H4 (cell line): ENCODE results near the gene UBXN10. TPM values are rescaled to one million over a fixed set of nuclear protein-coding genes. Genes with fewer than 3 reads are reported as not detected.
"Not testable (repeated sequence)": the region's sequence is repeated elsewhere in the genome, so short reads cannot be mapped to it uniquely, and the experiment has no call there.

Source experiments
- DNase-seq: peaks from one replicate; pipeline ENCODE4 v3.0.0-alpha.2; 2015; ENCODE audit warnings: low spot score
- total RNA-seq: library from RNA; depleted of rRNA; stranded (reverse); fragments of >200 nt; shearing (Covaris generic); gene quantifications from 2 replicates; pipeline ENCODE4 v1.2.3, GENCODE V29; 2014

The UBXN10 gene
- total RNA-seq, 1 experiment from 2014 or later, result not detected

GRCh38 chr1:20200966-20201365 is 15.1 kb downstream of the UBXN10 start:
- DNase-seq, result no peak

DNA sequence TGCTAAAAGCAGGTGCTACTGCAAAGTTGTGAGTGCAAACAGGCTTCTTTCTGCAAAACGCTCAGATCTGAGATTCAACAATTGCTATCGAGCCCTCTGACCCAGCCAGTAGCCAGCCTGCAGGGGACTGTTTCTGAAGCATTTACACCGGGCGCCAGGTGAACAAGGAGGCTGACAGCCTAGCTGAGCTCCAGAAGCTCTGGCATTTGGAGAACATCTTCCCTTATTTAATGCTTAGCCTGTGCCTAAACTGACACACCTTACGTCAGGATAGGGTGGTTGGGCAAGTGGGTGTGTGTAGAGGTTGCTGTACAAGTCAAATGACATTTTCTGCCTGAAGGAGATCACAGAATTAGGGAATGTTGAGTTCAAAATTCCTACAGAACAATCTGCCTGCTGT is 16.3 kb downstream of the UBXN10 start:
- DNase-seq, result no peak

DNA sequence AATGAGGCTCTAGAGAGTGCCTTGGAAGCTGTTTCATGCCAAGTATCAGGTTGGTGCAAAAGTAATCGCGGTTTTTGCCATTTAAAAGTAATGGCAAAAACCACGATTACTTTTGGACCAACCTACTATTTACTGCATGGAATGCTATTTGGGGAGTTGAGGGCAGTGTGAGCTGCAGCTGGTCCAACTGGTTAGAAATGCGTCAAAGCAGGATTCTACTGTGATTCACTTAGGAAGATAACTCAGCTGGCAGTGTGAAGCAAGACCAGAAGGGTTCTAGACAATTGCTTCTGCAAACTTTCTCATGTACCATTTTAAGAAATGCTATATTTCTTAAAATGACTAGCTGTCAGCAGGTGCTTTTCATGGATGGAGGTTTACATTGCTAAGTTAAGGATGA is 21.6 kb downstream of the UBXN10 start:
- no peak for DNase-seq

- DNase-seq, result no peak
Observed at GRCh38 chr1:20209471-20209870, 23.6 kb downstream of the UBXN10 start.

GRCh38 chr1:20210736-20211460 is 25.0 kb downstream of the UBXN10 start:
- DNase-seq, result no peak

- DNase-seq, result no peak
Observed at GRCh38 chr1:20211511-20211931, 25.6 kb downstream of the UBXN10 start.

DNA sequence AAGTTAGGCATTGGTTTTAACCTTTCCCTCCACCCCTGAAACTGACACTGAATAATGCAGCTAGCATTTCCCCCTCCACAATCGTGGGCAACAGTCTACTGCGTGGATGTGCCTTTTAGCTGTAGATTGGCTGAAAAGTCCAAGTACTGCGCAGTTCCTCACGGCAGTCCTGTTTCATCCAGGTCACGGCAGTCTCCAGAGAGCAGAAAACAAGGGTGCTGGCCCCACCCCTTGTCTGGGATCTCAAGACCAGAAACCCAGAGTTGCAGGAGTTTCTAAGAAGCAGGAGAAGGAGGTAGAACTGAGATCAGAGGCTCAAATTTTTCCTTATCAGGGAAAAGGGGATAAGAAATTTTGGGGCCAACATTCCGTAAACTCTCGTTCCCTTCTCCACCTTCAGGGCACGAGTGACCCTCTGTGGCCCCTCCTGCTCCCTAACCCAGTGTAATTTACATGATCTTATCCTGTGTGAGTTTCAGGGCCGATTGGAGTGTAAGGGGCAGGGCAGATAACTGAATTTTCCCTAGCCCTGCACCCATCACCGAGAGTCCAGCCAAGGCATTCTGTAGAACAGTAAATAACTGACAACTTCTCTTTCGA is 26.3 kb downstream of the UBXN10 start:
- no peak for DNase-seq

- peak; percentile 60 for DNase-seq
Observed at GRCh38 chr1:20212685-20213331, 26.9 kb downstream of the UBXN10 start.

DNA sequence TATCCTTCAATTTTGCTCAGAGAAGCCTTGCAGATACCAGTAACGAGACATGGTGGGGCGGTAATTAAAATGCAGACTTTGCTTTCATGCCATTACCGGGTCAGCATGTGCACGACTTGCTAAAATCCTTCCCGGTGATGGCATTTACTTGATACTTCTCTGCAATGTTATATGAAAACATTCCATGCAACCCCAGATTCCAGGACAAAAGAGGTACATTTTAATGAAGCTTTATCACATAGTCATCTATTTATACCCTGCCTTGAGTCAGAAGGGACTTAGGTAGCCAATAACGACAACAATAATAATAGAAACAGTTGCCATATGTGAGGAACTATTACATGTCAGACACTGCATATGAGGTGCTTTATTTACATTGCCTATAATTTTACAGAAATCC is 29.8 kb downstream of the UBXN10 start:
- no peak for DNase-seq

GRCh38 chr1:20216574-20216973 is 30.7 kb downstream of the UBXN10 start:
- no peak for DNase-seq

DNA sequence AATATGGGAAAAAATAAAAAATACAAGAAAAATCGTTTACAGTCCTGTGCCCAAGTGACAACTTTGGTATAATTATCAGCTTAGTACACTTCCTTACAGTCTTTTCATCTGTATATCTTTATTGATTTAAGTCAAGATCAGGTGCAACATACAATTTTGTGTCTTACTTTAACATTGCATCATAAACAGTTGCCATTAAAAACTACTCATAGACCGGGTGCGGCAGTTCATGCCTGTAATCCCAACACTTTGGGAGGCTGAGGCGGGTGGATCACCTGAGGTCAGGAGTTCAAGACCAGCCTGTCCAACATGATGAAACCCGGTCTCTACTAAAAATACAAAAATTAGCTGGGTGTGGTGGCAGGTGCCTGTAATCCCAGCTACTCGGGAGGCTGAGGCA is 33.2 kb downstream of the UBXN10 start:
- DNase-seq, result not testable (repeated sequence)

GRCh38 chr1:20220036-20220435 is 34.1 kb downstream of the UBXN10 start:
- DNase-seq, result no peak

DNA sequence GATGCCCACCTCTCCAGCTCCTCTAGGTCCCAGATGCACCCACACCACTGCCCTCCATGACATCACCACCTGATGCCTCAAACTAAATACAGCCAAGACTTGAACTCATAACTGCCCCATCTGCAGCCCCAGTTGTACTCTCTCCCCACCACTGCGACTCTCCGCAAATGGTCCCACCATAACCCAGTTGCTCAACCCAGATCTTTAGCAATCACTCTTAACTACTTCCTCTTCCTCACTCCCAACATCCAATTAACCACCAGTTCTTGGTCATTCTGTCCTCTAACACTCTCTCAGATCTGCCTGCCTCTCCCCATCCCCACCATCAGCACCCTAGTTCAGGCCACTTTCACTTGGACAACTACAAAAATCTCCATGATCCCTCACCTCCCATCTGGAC is 37.2 kb downstream of the UBXN10 start:
- no peak for DNase-seq

GRCh38 chr1:20223551-20224419 is 37.9 kb downstream of the UBXN10 start:
- no peak for DNase-seq

DNA sequence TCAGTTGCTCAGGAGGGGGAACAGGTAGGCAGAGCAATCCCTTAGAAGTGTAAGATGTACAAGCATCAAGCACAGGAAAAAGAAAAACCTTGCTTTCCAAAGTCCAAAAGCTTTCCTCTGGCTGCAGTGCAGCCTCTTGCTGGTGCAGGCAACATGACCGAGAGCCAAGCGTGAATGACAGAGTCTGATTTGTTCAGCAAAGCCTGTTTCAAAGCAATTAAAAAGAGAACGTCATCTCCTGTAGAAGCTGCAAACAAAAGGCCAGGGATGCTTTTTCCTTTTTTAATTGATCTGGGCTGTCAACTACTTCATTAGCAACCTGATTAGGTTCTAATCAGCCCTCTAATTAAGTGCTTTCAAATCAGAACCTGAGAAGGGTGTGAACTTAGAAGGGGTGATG is 38.6 kb downstream of the UBXN10 start:
- no peak for DNase-seq

- no peak for DNase-seq
Observed at GRCh38 chr1:20227704-20228103, 41.8 kb downstream of the UBXN10 start.

DNA sequence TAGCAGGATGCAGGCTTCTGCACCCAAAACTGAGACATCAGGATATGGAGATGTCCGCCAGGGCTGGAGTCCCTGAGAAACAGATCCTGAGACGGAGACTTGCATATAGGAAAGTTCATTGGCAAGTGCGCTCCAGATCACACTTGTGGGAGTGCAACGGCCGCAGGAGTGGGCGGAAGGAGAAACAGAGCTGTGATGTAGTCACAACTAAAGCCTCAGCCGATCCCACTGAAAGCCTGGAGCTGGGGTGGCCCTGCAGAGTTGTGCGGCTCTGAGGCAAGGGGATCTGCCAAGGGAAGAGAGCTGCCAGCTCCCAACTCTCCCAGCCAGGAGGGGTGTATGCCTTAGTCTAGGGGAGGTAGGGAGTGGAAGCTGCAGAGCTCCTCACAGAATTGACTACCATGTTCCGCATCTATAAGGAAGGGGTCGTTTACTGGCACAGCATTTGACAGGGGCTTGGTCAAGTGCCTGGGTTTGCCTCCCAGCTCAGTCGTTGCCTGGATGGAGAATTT is 42.5 kb downstream of the UBXN10 start:
- DNase-seq, result no peak

- no peak for DNase-seq
Observed at GRCh38 chr1:20229171-20229570, 43.3 kb downstream of the UBXN10 start.

DNA sequence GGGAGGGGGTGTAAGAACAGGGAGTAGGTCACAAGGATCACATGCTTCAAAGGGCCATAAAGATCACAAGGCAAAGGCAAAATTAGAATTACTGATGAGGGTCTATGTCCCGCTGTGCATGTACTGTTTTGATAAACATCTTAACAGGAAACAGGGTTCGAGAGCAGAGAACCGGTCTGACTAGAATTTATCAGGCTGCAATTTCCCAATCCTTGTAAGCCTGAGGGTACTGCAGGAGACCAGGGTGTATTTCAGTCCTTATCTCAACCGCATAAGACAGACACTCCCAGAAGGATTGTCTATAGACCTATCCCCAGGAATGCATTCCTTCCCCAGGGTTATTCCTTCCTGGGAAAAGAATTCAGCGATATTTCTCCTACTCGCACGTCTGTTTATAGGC is 46.7 kb downstream of the UBXN10 start:
- not testable (repeated sequence) for DNase-seq

DNA sequence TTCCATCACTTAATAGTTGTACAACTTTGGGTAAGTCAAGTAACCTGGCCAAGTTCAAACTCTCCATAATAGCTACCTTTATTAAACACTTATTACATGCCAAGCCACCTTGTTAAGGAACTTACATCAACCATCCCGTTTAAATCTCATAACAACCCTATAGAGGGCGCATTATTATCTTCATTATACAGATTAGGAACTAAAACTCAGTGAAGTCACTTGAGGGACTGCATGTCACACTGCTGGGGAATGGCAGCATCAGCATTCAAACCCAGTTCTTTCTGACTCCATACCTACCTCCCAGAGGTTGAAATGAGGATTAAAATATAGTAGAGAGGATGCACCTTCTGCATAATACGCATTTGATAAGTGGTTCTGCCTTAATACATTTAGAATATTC is 47.5 kb downstream of the UBXN10 start:
- peak; percentile 30 for DNase-seq

DNA sequence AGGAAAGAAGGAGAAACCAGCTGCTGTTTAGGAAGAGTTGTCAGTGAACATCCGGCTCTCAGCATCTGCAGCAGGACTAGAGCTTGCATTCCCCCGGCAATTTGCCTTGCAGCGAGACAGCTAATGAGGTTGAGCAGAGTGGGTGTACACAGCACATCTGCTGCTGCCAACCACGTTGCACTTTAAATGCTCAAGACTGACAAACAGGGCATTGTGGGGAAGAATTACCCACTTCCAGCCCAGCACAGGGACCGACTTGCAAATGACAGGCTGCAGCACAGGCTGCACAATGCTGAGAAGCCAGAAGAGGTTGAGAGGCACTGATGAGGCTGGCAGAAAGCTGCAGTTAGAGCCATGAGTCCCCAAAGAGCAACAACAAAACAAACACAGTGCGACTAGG is 48.0 kb downstream of the UBXN10 start:
- no peak for DNase-seq
